BE2C (cell line): ENCODE measurements around the gene IFT81.

Experiments
- DNase-seq: peaks from one replicate; pipeline ENCODE4 v3.0.0-alpha.2; 2020
- H3K27me3 ChIP-seq: fragments of 250-450 bp; sonication (Bioruptor Pico); 2 replicates; pipeline ENCODE4 v1.5.1; 2020; ENCODE audit warnings: mild to moderate bottlenecking
- H3K36me3 ChIP-seq: fragments of 250-450 bp; sonication (Bioruptor Pico); 2 replicates; pipeline ENCODE4 v1.5.1; 2020; ENCODE audit warnings: mild to moderate bottlenecking
- H3K4me1 ChIP-seq: fragments of 250-450 bp; sonication (Bioruptor Pico); 2 replicates; pipeline ENCODE4 v1.5.1; 2020
- H3K4me3 ChIP-seq: 2 replicates; pipeline ENCODE4 v1.5.1; 2011; ENCODE audit warnings: low read depth, low read length
- H3K9me3 ChIP-seq: fragments of 250-450 bp; sonication (Bioruptor Pico); 2 replicates; pipeline ENCODE4 v1.5.1; 2020
- TF ChIP-seq, protein P1 (sequence below): IDR thresholded peaks from 2 replicates; pipeline ENCODE4 v1.5.1; 2012; ENCODE audit warnings: mild to moderate bottlenecking, low read depth, low read length

Gene IFT81

GRCh38 chr12:110165540-110166159 is 41.5 kb downstream of the IFT81 start:
- TF ChIP-seq, protein P1, sequence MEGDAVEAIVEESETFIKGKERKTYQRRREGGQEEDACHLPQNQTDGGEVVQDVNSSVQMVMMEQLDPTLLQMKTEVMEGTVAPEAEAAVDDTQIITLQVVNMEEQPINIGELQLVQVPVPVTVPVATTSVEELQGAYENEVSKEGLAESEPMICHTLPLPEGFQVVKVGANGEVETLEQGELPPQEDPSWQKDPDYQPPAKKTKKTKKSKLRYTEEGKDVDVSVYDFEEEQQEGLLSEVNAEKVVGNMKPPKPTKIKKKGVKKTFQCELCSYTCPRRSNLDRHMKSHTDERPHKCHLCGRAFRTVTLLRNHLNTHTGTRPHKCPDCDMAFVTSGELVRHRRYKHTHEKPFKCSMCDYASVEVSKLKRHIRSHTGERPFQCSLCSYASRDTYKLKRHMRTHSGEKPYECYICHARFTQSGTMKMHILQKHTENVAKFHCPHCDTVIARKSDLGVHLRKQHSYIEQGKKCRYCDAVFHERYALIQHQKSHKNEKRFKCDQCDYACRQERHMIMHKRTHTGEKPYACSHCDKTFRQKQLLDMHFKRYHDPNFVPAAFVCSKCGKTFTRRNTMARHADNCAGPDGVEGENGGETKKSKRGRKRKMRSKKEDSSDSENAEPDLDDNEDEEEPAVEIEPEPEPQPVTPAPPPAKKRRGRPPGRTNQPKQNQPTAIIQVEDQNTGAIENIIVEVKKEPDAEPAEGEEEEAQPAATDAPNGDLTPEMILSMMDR: no peak
- Histone ChIP-seq H3K36me3 (peaks cover 14% of the 10 kb centered on the region; the same call in 1 of the 2 replicates), H3K4me1 (peaks cover 1% of the 10 kb centered on the region; the same call in 1 of the 2 replicates), H3K27me3 (no peaks in the 10 kb centered on the region), H3K4me3 (no peak overlapping the region), H3K9me3 (no peaks in the 10 kb centered on the region)
- DNase-seq: no peak

DNA sequence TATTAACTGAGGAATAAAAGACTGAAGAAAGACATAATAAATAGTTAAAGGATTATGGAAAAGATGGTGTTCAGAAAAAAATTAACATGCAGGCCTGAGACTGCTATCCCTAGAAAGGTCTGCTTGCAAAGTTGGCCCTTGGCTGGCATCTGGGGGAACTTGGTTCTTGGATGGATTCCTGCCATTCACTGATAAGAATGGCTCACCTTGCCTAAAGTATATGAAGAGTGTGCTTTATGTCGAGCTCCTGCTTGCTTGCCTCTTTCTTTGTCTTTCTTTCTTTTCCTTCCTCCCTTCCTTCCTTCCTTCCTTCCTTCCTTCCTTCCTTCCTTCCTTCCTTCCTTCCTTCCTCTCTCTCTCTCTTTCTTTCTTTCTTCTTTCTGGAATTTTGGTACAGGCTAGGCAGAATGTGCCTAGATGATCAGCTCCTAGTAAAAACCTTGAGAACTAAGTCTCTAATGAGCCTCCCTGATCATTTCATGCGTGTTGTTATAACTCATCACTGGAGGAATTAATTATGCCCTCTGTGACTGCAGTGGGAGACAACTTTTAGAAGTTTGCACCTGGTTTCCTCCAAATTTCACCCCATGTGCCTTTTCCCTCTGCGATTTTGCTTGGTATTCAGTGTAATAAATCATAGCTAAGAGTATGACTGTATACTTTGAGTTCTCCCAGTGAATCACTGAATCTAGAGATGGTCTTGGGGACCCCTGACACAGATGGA is 44.7 kb downstream of the IFT81 start:
- no peak overlapping the region for H3K4me3 ChIP-seq
- peaks cover 4% of the 10 kb centered on the region; the same call in 1 of the 2 replicates for H3K4me1 ChIP-seq
- H3K27me3 ChIP-seq: no peaks in the 10 kb centered on the region
- peaks cover 10% of the 10 kb centered on the region; the same call in 1 of the 2 replicates for H3K36me3 ChIP-seq
- no peak for DNase-seq
- no peaks in the 10 kb centered on the region for H3K9me3 ChIP-seq
- TF ChIP-seq, protein P1: no peak

DNA sequence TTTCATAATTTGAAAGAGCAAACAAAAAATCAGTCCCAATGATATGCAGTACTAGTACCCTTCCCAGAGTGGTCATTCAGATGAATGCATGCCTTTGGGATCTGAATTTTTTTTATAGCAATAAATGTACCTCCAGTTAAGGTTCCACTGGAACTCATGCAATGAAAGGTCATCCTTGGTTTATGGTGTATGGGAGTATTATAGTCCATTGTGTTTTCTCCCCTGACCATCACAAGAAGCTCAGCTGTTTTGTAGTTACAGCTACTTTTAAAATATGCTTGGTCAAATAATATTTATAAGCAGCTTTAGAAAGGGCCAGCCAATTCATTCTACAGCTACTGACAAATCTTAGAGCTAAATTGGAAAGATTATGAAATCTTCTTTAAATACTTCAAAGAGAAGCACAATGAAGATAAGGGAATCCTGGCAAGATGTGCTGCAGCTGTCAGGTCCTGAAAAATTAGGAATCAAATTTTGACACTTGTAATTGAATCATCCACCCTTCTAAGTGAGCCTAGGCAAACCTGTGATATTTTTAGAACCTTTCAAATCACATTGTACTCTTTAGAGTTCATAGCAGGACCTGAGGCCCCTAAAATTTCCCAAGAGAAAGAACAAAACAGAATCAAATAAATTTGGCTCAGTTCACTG is 46.5 kb downstream of the IFT81 start:
- no peaks in the 10 kb centered on the region for H3K9me3 ChIP-seq
- TF ChIP-seq, protein P1: no peak
- no peaks in the 10 kb centered on the region for H3K27me3 ChIP-seq
- peaks cover 2% of the 10 kb centered on the region; the same call in 1 of the 2 replicates for H3K36me3 ChIP-seq
- peaks cover 11% of the 10 kb centered on the region for H3K4me1 ChIP-seq
- no peak overlapping the region for H3K4me3 ChIP-seq
- no peak for DNase-seq

GRCh38 chr12:110171186-110171538 is 47.0 kb downstream of the IFT81 start:
- Histone ChIP-seq H3K27me3 (no peaks in the 10 kb centered on the region), H3K4me3 (no peak overlapping the region), H3K4me1 (peaks cover 12% of the 10 kb centered on the region), H3K9me3 (no peaks in the 10 kb centered on the region), H3K36me3 (no peaks in the 10 kb centered on the region)
- no peak for DNase-seq
- TF ChIP-seq, protein P1: no peak

DNA sequence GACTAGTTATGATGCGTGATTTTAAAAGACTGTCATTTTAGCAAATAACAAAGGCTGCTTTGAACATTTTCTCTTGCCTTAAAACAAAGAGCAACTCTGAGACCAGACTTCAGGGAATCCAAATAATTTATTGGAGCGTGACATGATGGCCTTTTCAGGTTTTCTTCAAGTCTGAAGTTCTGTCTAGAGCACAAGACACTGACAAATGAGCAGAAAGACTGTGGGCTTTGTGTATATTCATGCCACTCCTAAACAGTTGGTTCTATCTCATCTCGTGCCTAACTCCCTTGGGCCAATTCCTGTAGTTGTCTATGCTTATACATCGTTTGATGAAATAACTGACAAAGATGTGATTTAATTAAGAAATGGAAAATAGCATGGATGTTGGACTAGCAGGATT is 47.5 kb downstream of the IFT81 start:
- no peaks in the 10 kb centered on the region for H3K27me3 ChIP-seq
- H3K9me3 ChIP-seq: no peaks in the 10 kb centered on the region
- DNase-seq: no peak
- peaks cover 17% of the 10 kb centered on the region for H3K4me1 ChIP-seq
- H3K36me3 ChIP-seq: no peaks in the 10 kb centered on the region
- TF ChIP-seq, protein P1: no peak
- H3K4me3 ChIP-seq: no peak overlapping the region
